SH-SY5Y (cell line): ENCODE results near the gene TRIM65.

Experiments
- GATA2 ChIP-seq: IDR thresholded peaks from 2 replicates; pipeline ENCODE4 v1.6.1; 2011; ENCODE audit warnings: mild to moderate bottlenecking, low read depth, low read length
- GATA3 ChIP-seq: IDR thresholded peaks from 2 replicates; pipeline ENCODE4 v1.6.1; 2011; ENCODE audit warnings: low read depth, mild to moderate bottlenecking, low read length, moderate library complexity

- TF ChIP-seq GATA2 (no peak), GATA3 (no peak)
These were observed 2.0 kb upstream of the TRIM65 start for GRCh38 chr17:75898791-75899190.
